Measurements from ENCODE around the gene MAPK8IP3. TPM values are rescaled to one million over a fixed set of nuclear protein-coding genes. Genes with fewer than 3 reads are reported as not detected.
"Not testable (repeated sequence)": the region's sequence is repeated elsewhere in the genome, so short reads cannot be mapped to it uniquely, and the experiment has no call there.

Gene MAPK8IP3
- total RNA-seq, 1 donor: 179 TPM

DNA sequence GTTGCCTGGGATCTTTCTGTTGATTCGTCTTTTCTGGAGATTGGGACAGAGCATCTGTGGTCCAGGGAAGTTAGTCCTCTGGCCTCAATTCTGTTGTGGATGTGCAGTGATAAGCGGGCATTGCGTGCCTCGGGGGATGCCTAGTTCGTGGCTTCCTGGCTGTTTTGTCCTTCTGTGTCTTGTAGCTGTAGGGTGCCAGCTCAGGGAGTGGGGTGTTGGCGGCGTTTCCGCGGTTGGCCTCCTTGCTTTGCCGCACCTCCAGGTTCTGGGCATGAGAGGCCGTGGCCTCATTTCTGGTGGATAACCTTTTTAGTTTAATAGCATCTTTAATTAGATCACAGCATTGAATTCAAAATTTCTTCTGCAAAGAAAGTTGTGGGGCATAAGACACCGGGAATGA lies 29.3 kb upstream of the MAPK8IP3 start:
- no peak for DNase-seq (ENCODE audit: low read depth in 2 of 3, low spot score in 2 of 3)

DNA sequence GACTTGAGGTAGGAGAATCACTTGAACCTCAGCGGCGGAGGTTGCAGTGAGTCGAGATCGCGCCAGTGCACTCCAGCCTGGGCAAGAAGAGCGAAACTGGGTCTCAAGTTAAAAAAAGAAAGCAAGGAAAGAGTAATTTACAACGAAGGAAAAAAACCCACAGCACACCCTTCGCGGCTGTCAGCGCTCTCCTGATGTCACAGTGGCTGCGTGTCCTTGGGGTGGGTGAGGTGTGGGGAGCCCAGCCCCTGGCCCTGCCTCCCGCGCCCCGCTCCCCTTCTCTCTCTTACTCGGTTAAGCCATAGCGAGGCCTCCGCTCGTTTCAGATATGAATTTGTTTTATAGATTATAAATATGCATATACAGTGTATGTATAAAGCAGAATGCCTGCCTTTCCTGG lies 28.7 kb upstream of the MAPK8IP3 start:
- no peak for DNase-seq (ENCODE audit: low read depth in 2 of 3, low spot score in 2 of 3)

DNA sequence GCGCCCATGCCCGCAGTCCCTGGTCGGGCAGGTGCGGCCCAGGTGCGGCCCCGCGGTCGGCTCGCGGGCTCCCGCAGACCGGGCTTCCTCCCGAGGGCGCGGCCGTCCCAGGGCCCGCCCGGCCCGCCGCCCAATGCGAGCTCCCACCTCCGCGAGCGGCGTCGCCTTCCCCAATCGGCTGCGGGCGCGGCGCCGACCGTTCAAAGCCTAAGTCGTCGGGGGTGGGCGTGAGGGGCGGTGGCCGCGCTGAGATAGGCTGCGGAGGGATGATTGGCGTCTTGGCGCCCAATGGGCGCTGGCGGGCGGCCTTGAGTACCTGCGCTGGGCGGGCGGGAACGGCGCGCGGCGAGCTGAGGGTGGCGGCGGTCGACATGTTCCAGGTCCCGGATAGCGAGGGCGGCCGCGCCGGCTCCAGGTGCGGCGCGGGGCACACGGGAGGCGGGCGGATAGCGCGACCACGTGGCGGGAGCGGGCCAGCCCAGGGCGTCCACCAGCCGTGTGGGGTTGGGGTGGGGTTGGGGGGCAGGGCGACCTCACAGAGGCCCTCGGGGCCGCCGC lies 28.0 kb upstream of the MAPK8IP3 start, which contains the start of gene JPT2:
JPT2 (plus strand) TSS at position 338 of the 558 bp plus-strand sequence; CDS start at position 372, 34 bp downstream.
- DNase-seq (ENCODE audit: low read depth in 2 of 3, low spot score in 2 of 3): peak; percentile 90 to 97 (median 97)

DNA sequence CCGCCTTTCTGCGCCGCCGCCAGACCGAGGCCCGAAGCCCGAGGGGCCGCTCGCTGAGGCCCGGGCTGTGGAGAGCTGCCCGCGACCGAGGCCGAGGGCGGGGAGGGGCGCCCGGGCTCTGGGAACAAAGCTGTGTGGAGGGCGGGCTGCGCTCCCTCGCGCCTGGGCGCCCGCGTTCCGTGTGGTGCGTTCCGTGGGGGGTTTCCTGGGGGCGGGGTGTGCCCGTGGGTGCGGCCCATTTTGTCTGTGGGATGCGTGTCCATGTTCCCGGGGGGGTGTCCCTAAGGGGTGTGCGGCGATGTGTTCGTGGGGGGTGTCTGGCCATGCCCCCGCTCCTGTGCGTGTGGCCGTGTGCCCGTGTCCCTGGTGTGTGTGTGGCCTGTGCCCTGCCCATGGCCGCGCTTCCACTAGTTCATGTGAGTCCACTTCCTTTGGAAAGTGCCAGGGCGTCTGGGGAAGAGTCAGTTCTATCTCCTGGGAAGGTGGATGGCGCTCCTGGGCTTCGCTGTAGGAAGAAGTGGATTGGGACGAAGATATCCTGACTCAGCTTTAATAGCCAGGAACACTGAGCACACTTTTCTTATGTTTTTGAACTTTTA lies 27.4 kb upstream of the MAPK8IP3 start:
- DNase-seq (ENCODE audit: low read depth in 2 of 3, low spot score in 2 of 3): peak in 2 of 3 donors; percentile 19 to 38

DNA sequence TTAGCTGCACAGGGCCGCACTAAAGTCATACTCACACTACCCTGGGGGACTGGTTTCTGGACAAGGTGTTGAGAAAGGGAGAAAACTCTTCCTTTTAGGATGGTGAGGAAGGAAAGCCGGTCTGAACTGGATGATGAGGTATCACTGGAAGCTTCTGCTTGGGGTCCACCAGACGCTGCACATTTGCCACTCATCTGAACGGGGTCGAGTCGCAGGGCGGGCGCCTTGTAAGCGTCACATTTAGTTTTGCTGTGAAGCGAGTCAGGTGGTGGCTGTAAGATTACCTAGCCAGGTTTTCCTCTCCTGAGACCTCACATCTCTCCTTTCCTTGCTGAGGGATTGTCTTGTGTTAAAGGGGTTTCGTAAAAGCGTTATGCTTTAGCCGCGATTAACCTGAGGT lies 25.6 kb upstream of the MAPK8IP3 start:
- DNase-seq (ENCODE audit: low read depth in 2 of 3, low spot score in 2 of 3): no peak

DNA sequence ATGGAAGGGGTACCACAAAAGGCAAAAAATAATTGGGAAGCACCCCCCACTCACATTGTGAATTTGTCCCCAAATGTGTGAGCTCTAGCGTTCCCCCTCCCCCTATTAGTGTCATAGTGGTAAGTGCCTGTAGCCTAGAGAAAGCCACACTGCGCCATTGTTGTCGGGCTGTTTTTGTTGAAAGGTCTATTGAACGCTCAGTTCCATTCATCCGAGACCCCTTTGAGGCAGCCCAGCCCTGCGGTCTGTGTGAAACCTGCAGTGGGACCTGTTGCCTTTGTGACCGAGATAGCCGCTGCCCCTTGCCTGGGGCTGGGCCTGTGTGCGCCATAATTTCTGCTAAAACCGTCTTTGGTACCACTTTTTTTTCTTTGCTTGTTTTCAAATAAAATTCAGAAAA lies 25.0 kb upstream of the MAPK8IP3 start:
- DNase-seq (ENCODE audit: low read depth in 2 of 3, low spot score in 2 of 3): no peak

DNA sequence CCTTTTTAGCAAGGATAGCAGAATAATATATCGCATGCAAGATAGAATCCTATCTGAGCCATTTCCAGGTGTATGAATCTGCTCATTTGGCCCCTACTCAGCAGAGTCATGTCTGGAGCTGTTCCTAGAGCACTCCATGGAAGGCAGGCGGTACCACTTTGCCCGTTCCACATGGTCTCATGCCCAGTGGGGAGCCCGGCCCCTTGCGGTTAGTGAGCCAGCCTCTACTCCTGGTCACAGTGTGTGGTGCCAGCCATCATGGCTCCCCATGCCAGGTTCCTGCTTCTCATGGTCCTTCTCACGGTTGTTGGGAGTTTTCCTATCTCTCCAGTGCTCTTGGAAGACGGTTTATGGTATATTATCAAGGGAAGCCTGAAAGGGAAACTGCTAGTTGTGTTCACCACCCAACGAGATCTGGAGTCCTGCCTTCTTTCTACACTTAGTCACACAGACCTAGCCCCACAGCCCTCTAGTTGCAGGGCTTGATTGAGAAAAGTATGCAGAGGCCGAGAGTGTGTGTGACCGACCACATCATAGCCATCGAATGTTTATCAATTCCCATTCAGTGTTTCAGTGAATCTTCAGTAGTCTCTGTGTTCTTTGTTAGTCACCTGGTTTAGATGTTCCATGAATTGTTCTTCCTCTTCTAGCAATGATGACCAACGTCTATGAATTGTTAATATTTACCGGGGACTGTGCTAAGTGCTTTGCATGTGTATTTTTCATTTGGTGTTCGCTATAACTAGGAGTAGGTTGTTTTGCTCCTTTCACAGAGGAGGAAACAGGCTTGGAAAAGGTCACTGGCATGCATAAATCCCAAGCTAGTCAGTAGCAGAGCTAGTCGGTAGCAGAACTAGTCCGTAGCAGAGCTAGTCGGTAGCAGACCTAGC lies 18.3 kb upstream of the MAPK8IP3 start:
- no peak for DNase-seq (ENCODE audit: low read depth in 2 of 3, low spot score in 2 of 3)

DNA sequence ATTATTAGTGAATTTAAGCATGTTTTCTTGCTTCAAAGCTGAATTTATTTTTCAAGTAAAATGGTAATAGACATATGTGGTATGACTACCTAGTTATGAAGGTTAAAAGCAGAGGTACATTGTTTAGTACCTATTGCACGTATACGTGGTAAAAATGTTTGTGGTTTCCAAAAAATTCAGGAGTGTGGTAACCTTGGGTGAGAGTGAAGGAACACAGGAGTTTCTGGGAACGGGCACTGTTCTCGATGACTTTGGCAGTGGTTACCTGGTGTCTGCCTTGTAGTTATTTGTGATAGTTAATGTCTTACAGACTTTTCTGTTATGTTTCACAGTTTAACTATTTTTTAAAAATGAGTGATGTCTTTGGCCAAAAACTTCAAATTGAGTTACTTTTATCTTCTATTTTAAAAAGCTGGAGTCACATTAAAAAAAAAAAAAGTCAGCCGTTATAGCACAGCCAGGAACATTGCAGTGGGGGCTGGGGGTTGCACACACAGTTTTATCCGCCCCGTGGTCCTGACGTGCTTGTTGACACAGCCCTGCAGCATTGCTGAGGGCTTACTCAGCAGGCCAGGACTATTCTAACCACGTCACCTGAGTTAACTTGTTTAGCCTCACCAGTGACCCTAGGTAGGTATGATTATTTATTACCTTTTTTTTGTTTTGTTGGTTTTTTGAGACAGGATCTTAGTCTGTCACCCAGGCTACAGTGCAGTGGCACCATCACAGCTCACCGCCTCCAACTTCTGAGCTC lies 17.0 kb upstream of the MAPK8IP3 start:
- no peak for DNase-seq (ENCODE audit: low read depth in 2 of 3, low spot score in 2 of 3)

DNA sequence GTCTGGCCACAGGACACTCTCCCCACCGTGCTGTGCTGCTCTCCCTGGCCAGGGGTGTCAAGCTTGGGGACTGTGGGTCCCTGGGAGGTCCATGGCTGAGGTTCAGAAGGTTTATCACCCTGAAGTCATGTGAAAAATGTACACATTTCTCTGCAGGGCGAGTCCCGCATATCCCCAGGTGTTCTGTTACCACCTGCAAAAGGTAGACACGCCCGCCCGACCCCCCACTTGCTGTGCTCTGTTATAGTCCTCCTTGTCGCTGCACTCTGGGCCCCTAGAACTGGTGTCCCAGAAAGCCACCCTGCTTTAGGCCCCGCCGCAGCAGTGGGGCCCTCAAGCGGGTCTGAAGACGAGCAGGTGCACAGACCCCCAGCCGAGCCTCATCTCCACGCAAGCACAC lies 16.1 kb upstream of the MAPK8IP3 start:
- no peak for DNase-seq (ENCODE audit: low read depth in 2 of 3, low spot score in 2 of 3)

DNA sequence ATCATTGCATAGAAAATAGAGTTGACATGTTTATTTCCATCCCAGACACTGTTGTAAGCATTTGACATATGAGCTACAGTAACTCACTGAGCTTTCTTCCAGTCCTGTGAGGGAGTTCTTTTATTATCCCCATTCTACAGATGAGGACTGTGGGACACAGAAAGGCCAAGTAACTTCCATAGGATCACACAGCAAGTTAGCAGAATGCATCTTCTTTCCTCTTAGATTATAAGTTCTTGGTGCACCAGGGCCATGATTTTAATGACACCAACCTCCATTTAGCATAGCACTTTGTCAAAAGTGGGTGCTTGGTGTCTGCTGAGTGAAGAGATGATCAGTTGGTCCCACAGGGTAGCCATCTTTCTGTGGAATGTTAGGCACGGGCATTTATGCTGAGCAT lies 15.2 kb upstream of the MAPK8IP3 start:
- DNase-seq (ENCODE audit: low read depth in 2 of 3, low spot score in 2 of 3): no peak

DNA sequence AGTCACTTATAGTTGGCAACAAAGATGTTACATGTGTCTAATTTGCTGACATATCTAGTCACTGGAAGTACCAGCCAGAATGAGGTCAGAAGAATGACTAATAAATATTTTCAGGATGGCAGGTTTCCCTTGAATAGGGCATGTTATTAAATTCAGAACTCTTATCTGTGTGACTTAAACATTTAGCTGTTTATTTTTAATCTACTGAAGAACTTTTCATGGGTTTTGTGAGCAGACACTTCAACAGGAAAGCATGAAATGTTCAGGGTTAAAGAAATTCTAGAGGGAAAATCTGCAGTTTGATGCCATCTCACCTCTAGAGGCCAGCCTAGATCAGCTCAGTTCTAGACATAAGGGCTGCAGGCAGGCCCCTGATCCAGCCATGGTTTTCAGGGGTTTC lies 14.7 kb upstream of the MAPK8IP3 start:
- DNase-seq (ENCODE audit: low read depth in 2 of 3, low spot score in 2 of 3): peak in 1 of 3 donors; percentile 12

DNA sequence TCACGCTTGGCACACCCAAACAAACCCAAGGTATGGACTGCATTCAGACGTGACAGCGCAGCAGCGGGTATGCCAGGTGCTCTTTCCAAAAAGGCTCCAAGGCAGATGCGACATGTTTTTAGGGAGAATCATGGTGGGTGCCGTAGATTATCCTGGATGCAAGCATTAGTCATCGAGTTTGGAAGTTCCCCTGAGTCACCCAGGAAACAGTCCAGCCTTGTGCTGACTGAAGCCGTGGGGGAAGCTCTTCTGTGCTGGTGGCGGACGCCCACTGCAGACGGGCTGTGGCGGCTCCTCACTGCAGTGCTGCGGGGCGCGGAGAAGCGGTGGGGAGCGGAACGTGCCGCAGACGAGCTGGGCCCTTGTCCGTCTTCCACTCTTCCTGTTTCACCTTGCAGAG lies 14.0 kb upstream of the MAPK8IP3 start:
- no peak for DNase-seq (ENCODE audit: low read depth in 2 of 3, low spot score in 2 of 3)

DNA sequence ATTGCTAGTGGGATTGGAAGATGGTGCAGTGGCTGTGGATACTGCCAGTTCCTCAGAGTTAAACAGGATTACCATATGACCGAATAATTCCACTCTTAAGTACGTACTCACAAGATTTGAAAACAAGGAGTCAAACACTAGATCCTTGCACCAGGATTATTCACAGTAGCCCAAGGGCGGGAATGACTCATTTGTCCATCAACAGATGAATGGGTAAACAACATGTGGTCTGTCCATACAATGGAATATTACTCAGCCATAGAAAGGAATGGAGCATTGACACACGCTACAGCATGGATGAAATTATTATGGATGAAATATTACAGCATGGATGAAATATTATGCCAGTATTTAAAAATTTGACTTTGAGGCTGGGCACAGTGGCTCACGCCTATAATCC lies 9.1 kb upstream of the MAPK8IP3 start:
- no peak for DNase-seq (ENCODE audit: low read depth in 2 of 3, low spot score in 2 of 3)

DNA sequence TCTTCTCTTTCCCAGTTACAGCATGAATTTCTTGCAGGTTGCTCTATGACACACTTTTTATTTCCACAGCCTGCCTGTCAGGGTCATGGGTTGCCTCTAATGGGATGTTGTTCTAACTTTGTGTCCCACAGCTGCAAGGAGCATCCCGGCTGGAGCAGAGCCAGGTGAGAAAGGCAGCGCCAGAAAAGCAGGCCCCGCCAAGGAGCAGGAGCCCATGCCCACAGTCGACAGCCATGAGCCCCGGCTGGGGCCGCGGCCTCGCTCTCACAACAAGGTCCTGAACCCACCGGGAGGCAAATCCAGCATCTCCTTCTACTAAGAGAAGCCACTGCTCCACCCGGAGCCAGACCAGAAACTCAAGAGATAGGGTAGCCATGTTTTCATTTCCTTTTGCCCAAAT lies 7.3 kb upstream of the MAPK8IP3 start:
- no peak for DNase-seq (ENCODE audit: low read depth in 2 of 3, low spot score in 2 of 3)

DNA sequence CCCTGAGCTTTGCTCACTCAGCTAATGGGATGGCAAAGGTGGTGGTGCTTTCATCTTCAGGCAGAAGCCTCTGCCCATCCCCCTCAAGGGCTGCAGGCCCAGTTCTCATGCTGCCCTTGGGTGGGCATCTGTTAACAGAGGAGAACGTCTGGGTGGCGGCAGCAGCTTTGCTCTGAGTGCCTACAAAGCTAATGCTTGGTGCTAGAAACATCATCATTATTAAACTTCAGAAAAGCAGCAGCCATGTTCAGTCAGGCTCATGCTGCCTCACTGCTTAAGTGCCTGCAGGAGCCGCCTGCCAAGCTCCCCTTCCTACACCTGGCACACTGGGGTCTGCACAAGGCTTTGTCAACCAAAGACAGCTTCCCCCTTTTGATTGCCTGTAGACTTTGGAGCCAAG lies 5.7 kb upstream of the MAPK8IP3 start:
- DNase-seq (ENCODE audit: low read depth in 2 of 3, low spot score in 2 of 3): no peak

DNA sequence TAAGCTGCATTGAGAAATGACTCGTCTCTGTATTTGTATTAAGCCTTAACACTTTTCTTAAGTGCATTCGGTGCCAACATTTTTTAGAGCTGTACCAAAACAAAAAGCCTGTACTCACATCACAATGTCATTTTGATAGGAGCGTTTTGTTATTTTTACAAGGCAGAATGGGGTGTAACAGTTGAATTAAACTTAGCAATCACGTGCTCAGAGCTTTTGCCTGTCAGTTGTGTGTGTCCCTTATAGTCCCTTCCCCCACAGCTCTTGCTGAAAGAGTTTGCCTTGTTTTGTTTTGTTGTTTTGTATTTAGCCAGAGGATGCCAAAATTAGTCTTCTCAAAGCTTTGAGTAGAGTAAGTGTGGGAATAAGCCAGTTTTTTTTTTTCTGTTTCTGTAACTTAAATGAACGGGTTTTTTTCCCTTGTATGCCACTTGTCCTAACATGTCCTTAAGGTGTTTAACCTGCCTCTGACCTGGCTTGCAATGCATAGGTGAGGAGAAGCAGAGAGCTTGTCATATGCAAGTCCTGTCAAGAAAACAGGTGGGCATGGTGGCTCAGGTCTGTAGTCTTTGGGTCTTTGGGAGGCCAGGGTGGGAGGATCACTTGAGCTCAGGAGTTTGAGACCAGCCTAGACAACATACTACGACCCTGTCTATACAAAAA lies 4.6 kb upstream of the MAPK8IP3 start:
- DNase-seq (ENCODE audit: low read depth in 2 of 3, low spot score in 2 of 3): no peak

DNA sequence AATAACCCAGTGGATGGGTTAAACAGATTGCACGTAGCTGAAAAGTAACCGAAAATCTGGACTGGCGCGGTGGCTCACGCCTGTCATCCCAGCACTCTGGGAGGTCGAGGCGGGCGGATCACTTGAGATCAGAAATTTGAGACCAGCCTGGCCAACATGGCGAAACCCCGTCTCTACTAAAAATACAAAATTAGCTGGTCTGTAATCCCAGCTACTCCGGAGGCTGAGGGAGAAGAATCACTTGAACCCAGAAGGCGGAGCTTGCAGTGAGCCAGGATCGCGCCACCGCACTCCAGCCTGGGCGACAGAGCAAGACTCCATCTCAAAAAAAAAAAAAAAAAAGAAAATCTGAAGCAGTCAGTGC lies 689 bp upstream of the MAPK8IP3 start:
- DNase-seq (ENCODE audit: low read depth in 2 of 3, low spot score in 2 of 3): not testable (repeated sequence)

DNA sequence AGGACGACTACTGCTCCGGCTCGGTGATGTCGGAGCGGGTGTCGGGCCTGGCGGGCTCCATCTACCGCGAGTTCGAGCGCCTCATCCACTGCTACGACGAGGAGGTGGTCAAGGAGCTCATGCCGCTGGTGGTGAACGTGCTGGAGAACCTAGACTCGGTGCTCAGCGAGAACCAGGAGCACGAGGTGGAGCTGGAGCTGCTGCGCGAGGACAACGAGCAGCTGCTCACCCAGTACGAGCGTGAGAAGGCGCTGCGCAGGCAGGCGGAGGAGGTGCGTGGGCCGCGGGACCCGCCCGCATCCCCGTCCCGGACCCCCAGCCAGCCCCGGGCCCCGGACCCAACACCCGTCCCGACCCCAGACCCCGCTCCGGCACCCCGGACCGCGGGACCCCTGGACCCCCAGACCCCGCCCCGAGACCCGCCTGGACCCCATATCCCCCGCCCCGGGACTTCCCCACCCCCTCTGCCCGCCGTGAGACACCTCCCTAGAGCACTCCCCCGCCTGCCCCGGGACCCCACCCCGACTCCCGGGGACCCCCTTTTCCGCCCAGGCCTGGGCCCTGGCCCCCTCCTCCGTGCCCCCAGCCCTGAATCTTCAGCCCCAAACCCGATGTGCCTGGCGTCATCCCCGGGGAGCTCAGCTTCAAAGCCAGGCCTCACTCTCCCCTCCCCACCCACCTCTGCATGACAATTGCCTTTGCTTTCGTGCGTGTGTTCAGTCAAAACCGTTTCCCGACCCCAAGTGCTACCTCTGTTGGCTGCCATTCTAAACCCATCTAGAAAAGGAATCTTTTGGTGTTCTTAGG lies 594 bp downstream of the MAPK8IP3 start:
- peak; percentile 13 to 39 (median 36) for DNase-seq (ENCODE audit: low read depth in 2 of 3, low spot score in 2 of 3)

DNA sequence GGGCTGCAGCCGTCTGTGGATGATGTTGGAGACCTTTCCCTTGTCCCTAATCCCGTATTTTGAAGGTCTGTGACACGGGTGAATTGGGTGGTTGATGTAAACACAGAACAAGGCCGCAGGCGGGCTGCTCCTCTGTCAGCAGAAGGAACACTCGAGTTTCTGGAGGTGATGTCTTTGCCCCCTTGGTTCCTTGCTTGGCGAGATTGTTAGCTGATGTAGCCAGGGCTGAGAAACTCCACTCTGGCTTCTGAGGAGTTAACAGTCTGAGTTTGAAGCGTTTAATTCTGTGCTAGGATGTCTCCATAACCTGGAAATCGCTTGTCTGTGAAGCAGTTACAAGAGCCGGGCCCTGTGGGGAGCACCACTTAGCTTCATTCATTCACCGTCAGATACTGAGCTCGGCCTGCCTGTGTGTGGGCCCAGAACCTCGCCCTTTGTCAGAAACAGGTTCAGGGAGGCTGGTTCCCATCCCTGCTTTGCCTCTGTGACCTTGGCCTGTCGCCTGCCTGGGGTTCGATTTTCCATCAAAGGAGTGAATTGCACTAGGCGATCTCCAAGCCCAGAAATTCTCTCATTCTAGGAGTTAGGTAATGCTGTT lies 1.3 kb downstream of the MAPK8IP3 start:
- peak in 1 of 3 donors; percentile 18 for DNase-seq (ENCODE audit: low read depth in 2 of 3, low spot score in 2 of 3)

Data from hematopoietic multipotent progenitor cell (in vitro differentiated cells).